GM12878 (cell line): Measurements from ENCODE around the gene OSER1. TPM values are rescaled to one million over a fixed set of nuclear protein-coding genes. Genes with fewer than 3 reads are reported as not detected.

ENCODE experiments used
- ATAC-seq: fragments of 200-7000 bp; cut with Tn5 transposase; 3 replicates; pipeline ENCODE4 v1.9.1; 2020; ENCODE audit warnings: mild to moderate bottlenecking, moderate library complexity
- BruUV-seq: library from RNA; stranded (reverse); fragments of 400-500 nt; replicated peaks from 2 replicates; lab custom pipeline; 2021; lab: Mats Ljungman, UMichigan
- CTCF ChIA-PET: fragments of 300-600 bp; sonication (Branson Sonifier 250); formaldehyde crosslinking; extraction: SDS; loops from one replicate; lab custom pipeline; 2021; ENCODE audit warnings: inconsistent platforms; lab: Yijun Ruan, JAX
- POLR2A ChIA-PET: fragments of 350-600 bp; formaldehyde crosslinking; extraction: SDS; loops from one replicate; lab custom pipeline; 2021; ENCODE audit warnings: inconsistent platforms; lab: Charles Lee
- RAD21 ChIA-PET: fragments of 300-600 bp; sonication (Branson Sonifier 250); formaldehyde crosslinking; loops from one replicate; lab custom pipeline; 2023; ENCODE audit warnings: antibody characterized with exemption; ENCODE audit not compliant: unreplicated experiment; lab: Charles Lee
- SMC1A ChIA-PET: fragments of 300-600 bp; sonication (Branson Sonifier 250); formaldehyde crosslinking; loops from one replicate; lab custom pipeline; 2023; ENCODE audit not compliant: unreplicated experiment, uncharacterized antibody; lab: Charles Lee
- DNase-seq: peaks from one replicate; pipeline ENCODE4 v3.0.0-alpha.2; 2011; ENCODE audit warnings: low read depth, low spot score
- FAIRE-seq: peaks from 3 replicates; lab custom pipeline; 2011; peaks lifted over from hg19 to GRCh38; lab: Jason Lieb, UNC
- H2AFZ ChIP-seq: 2 replicates; pipeline ENCODE4 v1.6.0; 2011; ENCODE audit warnings: low read depth, low read length, control low read depth; ENCODE audit not compliant: control insufficient read depth
- H3K27ac ChIP-seq: 2 replicates; pipeline ENCODE4 v1.5.1; 2011; ENCODE audit warnings: control low read depth; ENCODE audit not compliant: control insufficient read depth, insufficient read depth
- H3K27me3 ChIP-seq, 2 experiments: replicated peaks in 1 of 2; 2 replicates each; pipeline versions ENCODE4 v1.6.0 to v1.6.1; 2011; ENCODE audit warnings: low read length in 1 of 2; ENCODE audit not compliant: control insufficient read depth in 2 of 2, insufficient read depth in 2 of 2
- H3K36me3 ChIP-seq, 2 experiments: 2 replicates each; pipeline ENCODE4 v1.5.1; 2011; ENCODE audit warnings: low read length in 1 of 2; ENCODE audit not compliant: control insufficient read depth in 2 of 2, insufficient read depth in 2 of 2
- H3K4me1 ChIP-seq: 2 replicates; pipeline ENCODE4 v1.6.1; 2011; ENCODE audit warnings: mild to moderate bottlenecking, low read length, moderate library complexity, mixed read lengths; ENCODE audit not compliant: control insufficient read depth, insufficient read depth
- H3K4me2 ChIP-seq: 2 replicates; pipeline ENCODE4 v1.6.0; 2011; ENCODE audit warnings: control low read depth; ENCODE audit not compliant: control insufficient read depth, insufficient read depth
- H3K4me3 ChIP-seq: fragments of 200-600 bp; sonication (generic); 2 replicates; pipeline ENCODE4 v1.5.1; 2016
- H3K79me2 ChIP-seq: 2 replicates; pipeline ENCODE4 v1.6.0; 2011; ENCODE audit warnings: low read length; ENCODE audit not compliant: control insufficient read depth, insufficient read depth
- H3K9ac ChIP-seq: 2 replicates; pipeline ENCODE4 v1.8.0; 2011; ENCODE audit warnings: low read length, control low read depth, mixed read lengths; ENCODE audit not compliant: control insufficient read depth, insufficient read depth
- H3K9me3 ChIP-seq: replicated peaks from 3 replicates; pipeline ENCODE4 v1.5.1; 2011; ENCODE audit warnings: mild to moderate bottlenecking, low read length; ENCODE audit not compliant: control insufficient read depth, insufficient read depth
- H4K20me1 ChIP-seq: 2 replicates; pipeline ENCODE4 v1.6.0; 2011; ENCODE audit not compliant: control insufficient read depth, insufficient read depth
- ESRRA ChIP-seq: IDR thresholded peaks from 2 replicates; pipeline ENCODE4 v1.6.1; 2012; ENCODE audit warnings: mild to moderate bottlenecking, low read length, improper control_type of control experiment
- ETV6 ChIP-seq, 2 experiments: fragments of 450-650 bp in 1 of 2; IDR thresholded peaks in 1 of 2; conservative IDR thresholded peaks in 1 of 2; 2 replicates each; pipeline ENCODE4 v1.6.1; 2014; ENCODE audit warnings: antibody characterized with exemption in 1 of 2, borderline replicate concordance in 1 of 2, low read depth in 1 of 2, mild to moderate bottlenecking in 1 of 2, moderate library complexity in 1 of 2
- HCFC1 ChIP-seq: fragments of 150-350 bp; IDR thresholded peaks from 2 replicates; pipeline ENCODE4 v1.6.1; 2014; ENCODE audit warnings: low read length
- NR2F1 ChIP-seq: fragments of 450-650 bp; conservative IDR thresholded peaks from 2 replicates; pipeline ENCODE4 v1.6.1; 2017; ENCODE audit warnings: mild to moderate bottlenecking
- YY1 ChIP-seq: IDR thresholded peaks from 2 replicates; pipeline ENCODE4 v1.6.1; 2011; ENCODE audit warnings: low read depth, mild to moderate bottlenecking, low read length
- ZBTB33 ChIP-seq: fragments of 450-650 bp; IDR thresholded peaks from 2 replicates; pipeline ENCODE4 v1.6.1; 2017; ENCODE audit warnings: mild to moderate bottlenecking
- WGBS: methylation state at CpG from one replicate; pipeline ENCODE4 v1.1.6; 2016; ENCODE audit warnings: low lambda C conversion rate; ENCODE audit not compliant: insufficient replicate concordance, insufficient coverage; ENCODE audit errors: missing lambda C conversion rate; 5-methylcytosine and 5-hydroxymethylcytosine counted together
- in situ Hi-C: fragments of 300-500 bp; cut with MboI; formaldehyde crosslinking; loops from 9 replicates; pipeline ENCODE4 v1.14.3; 2018; ENCODE audit warnings: mixed read lengths
- intact Hi-C: fragments of 100-400 bp; cut with micrococcal nuclease; formaldehyde crosslinking; loops from one replicate; pipeline ENCODE4 v1.14.2; 2022; ENCODE audit not compliant: unreplicated experiment
- polyA plus RNA-seq, 11 experiments: library from polyadenylated mRNA; depleted of rRNA in 4 of 11; unstranded in 6 of 11; stranded (reverse) in 5 of 11; fragments of >200 nt; fragmentation: Nextera tagmentation in 4 of 11; fragmentation: Illumina TruSeq in 1 of 11; extraction: Ambion mirVana in 4 of 11; extraction: Trizol in 1 of 11; gene quantifications; 1 replicate in 1 of 11; 2 replicates in 10 of 11; pipeline versions ENCODE4 v1.2.1 to v1.2.3, GENCODE V29; 2011 to 2016; ENCODE audit warnings: inconsistent platforms in 2 of 11, missing spikeins in 2 of 11, low read depth in 1 of 11
- total RNA-seq, 4 experiments: library from RNA; depleted of rRNA in 3 of 4; stranded (reverse); fragments of >200 nt in 3 of 4; fragmentation: Illumina TruSeq in 1 of 4; extraction: Trizol in 1 of 4; gene quantifications; 2 replicates each; pipeline versions ENCODE4 v1.2.1 to v1.2.3, GENCODE V29; 2013 to 2021

OSER1 gene
- total and polyA plus RNA-seq, 10 of the 15 experiments (the other 5 are each of a cell fraction or from before 2014, with no cell fraction given): 19.3 to 63.8 (median 28.4) TPM

DNA sequence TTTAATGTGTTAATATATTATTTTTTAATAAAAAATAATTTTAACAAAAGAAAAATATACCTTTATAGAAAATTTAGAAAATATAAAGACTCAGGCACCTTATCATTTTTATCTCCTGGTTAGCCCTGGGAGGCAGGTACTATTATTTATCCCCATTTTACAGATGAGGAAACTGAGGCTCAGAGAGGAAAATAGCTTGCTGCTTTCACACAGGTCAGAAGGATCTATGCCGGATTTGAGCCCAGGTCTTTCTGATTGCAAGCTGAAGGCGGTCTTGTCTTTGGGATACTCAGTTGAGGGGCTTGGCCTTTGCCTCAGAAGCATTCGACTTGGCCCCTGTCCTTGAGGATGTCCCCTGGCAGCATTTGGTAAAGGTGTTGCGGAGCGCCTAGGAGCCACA, 11.5 kb upstream of the OSER1 start:
- TF ChIP-seq ETV6 (conservative IDR thresholded peaks at IDR 0.05 in 1 of 2, IDR thresholded peaks at IDR 0.05 in 1 of 2; ENCODE audit: borderline replicate concordance in 1 of 2, low read depth in 1 of 2) (no peak), ESRRA (no peak), HCFC1 (no peak), ZBTB33 (no peak), YY1 (no peak), NR2F1 (no peak)
- no TSS peak for BruUV-seq
- RAD21 ChIA-PET: no interaction called here
- POLR2A ChIA-PET: no interaction called here
- no peaks in the 10 kb centered on the region for H3K27me3 ChIP-seq
- ATAC-seq (no peak), DNase-seq (no peak), FAIRE-seq (no peak)
- no peak overlapping the region for H2AFZ ChIP-seq
- intact Hi-C loops: no loop called here
- H3K27ac ChIP-seq: no peak overlapping the region
- in situ Hi-C loops: no loop called here
- no peaks in the 10 kb centered on the region for H3K9me3 ChIP-seq
- no peaks in the 10 kb centered on the region for H3K79me2 ChIP-seq
- no peak overlapping the region for H3K4me3 ChIP-seq
- CTCF ChIA-PET: no interaction called here
- no peaks in the 10 kb centered on the region for H4K20me1 ChIP-seq
- WGBS: 77% methylated on average over 5 of the region's 5 CpGs
- SMC1A ChIA-PET: no interaction called here
- H3K9ac ChIP-seq: no peak overlapping the region
- no peaks in the 10 kb centered on the region for H3K36me3 ChIP-seq
- no peak overlapping the region for H3K4me2 ChIP-seq
- peaks cover 14% of the 10 kb centered on the region for H3K4me1 ChIP-seq
